Measurements from ENCODE around the gene NPM3. TPM values are rescaled to one million over a fixed set of nuclear protein-coding genes. Genes with fewer than 3 reads are reported as not detected.

NPM3 gene
- total RNA-seq, 4 donors from 2014 or later, result 15.6 to 31.5 (median 16.5) TPM

DNA sequence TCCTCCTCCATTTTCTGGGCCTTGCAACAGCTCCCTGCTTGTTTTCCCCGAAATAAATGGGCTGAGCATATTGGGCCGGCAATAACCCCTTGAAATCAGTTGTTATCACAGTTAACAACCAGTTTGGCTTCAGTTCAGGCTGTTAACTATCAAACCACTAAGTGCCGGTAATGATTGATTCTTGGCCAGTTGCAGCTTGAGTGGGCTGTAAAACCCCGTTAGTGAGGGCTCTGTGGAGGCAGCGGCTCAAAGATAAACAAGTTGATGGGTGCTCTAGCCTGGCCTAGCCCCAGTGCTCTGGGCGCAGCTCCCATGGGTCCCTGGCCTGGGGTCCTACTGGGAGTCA lies 15.7 kb downstream of the NPM3 start:
- no peaks in the 10 kb centered on the region for H3K9me3 ChIP-seq
- no peaks in the 10 kb centered on the region for H3K36me3 ChIP-seq
- intact Hi-C loops (cut with DNase I), result no loop called here
- no peak overlapping the region for H3K4me3 ChIP-seq
- no peaks in the 10 kb centered on the region for H3K4me1 ChIP-seq
- 55% methylated on average over 6 of the region's 6 CpGs for WGBS
- DNase-seq (ENCODE audit: extremely low spot score), result no peak
- peaks cover 0 to 69% (median 15%) of the 10 kb centered on the region in 4 donors for H3K27me3 ChIP-seq
- TF ChIP-seq EP300 (IDR thresholded peaks at IDR 0.05) (no peak), CTCF (IDR thresholded peaks at IDR 0.05) (no peak), POLR2AphosphoS5 (IDR thresholded peaks at IDR 0.05) (no peak), POLR2A (IDR thresholded peaks at IDR 0.05; ENCODE audit: low read depth) (no peak)
- H3K27ac ChIP-seq (replicated peaks in 1 of 4), result no peak overlapping the region

- intact Hi-C loops (cut with DNase I), result no loop called here
- Histone ChIP-seq H3K36me3 (no peaks in the 10 kb centered on the region), H3K4me3 (no peak overlapping the region), H3K27me3 (peaks cover 0 to 68% (median 9%) of the 10 kb centered on the region in 4 donors), H3K4me1 (no peaks in the 10 kb centered on the region), H3K9me3 (no peaks in the 10 kb centered on the region), H3K27ac (replicated peaks in 1 of 4) (no peak overlapping the region)
- no peak for DNase-seq (ENCODE audit: extremely low spot score)
- WGBS, result 94% methylated on average over 6 of the region's 12 CpGs
- TF ChIP-seq POLR2A (IDR thresholded peaks at IDR 0.05; ENCODE audit: low read depth), result no peak
- no peak for TF ChIP-seq CTCF (IDR thresholded peaks at IDR 0.05)
- no peak for TF ChIP-seq EP300 (IDR thresholded peaks at IDR 0.05)
- no peak for TF ChIP-seq POLR2AphosphoS5 (IDR thresholded peaks at IDR 0.05)
Observed at GRCh38 chr10:101766753-101767599, 16.3 kb downstream of the NPM3 start.

- Histone ChIP-seq H3K27me3 (peaks cover 0 to 68% (median 8%) of the 10 kb centered on the region in 4 donors), H3K4me1 (no peaks in the 10 kb centered on the region), H3K9me3 (no peaks in the 10 kb centered on the region), H3K36me3 (no peaks in the 10 kb centered on the region), H3K4me3 (no peak overlapping the region), H3K27ac (replicated peaks in 1 of 4) (no peak overlapping the region)
- WGBS, result 82% methylated on average over 6 of the region's 6 CpGs
- DNase-seq (ENCODE audit: extremely low spot score), result no peak
- TF ChIP-seq POLR2A (IDR thresholded peaks at IDR 0.05; ENCODE audit: low read depth) (no peak), CTCF (IDR thresholded peaks at IDR 0.05) (no peak), EP300 (IDR thresholded peaks at IDR 0.05) (no peak), POLR2AphosphoS5 (IDR thresholded peaks at IDR 0.05) (no peak)
- intact Hi-C loops (cut with DNase I), result no loop called here
Observed at GRCh38 chr10:101766306-101766705, 16.9 kb downstream of the NPM3 start.

DNA sequence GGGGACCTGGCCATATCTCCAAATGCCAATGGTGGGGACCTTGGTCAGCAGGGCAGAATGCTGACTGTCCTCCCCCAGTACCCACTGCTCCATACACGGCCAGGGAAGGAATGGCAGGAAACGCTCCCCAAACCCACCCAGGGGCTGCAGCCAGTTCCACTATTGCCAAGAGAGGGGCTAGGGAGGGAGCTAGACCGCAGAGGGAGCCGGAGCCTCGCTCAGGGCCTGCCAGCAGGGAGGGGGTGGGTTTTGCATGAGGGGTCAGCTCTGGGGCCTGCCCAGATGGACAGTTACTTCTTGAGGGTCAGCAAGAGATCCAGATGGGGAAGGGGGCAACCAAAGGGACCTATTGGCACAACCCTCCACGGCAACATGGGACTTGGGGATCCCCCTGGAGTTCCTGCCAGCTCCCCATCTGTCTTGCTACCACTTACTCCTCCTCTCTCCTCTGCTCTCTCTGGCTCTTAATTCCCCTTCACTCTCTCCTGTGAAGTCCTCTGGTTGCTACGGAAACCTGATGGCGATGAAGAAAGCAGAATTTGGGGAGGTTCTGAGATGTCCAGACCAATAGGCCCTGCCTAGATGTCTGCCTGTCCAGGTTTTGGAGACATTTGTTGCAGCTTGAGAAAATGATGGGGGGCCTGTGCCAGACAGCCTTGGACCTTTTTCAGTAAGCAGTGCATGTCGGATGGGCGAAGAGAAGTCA lies 20.0 kb downstream of the NPM3 start:
- TF ChIP-seq POLR2A (IDR thresholded peaks at IDR 0.05; ENCODE audit: low read depth) (no peak), CTCF (IDR thresholded peaks at IDR 0.05) (no peak), POLR2AphosphoS5 (IDR thresholded peaks at IDR 0.05) (no peak), EP300 (IDR thresholded peaks at IDR 0.05) (no peak)
- intact Hi-C loops (cut with DNase I), result no loop called here
- H3K4me1 ChIP-seq, result no peaks in the 10 kb centered on the region
- WGBS, result 72% methylated on average over 7 of the region's 10 CpGs
- H3K36me3 ChIP-seq, result no peaks in the 10 kb centered on the region
- peaks cover 0 to 63% (median 0%) of the 10 kb centered on the region in 4 donors for H3K27me3 ChIP-seq
- H3K27ac ChIP-seq (replicated peaks in 1 of 4), result no peak overlapping the region
- H3K4me3 ChIP-seq, result no peak overlapping the region
- no peak for DNase-seq (ENCODE audit: extremely low spot score)
- no peaks in the 10 kb centered on the region for H3K9me3 ChIP-seq
